Upper lobe of right lung (tissue), 1 donor: ENCODE measurements around the gene XPO6. TPM values are rescaled to one million over a fixed set of nuclear protein-coding genes. Genes with fewer than 3 reads are reported as not detected.

ENCODE experiments used
- ATAC-seq: fragments of 200-7000 bp; cut with Tn5 transposase; one replicate; pipeline ENCODE4 v1.9.1; 2020; ENCODE audit warnings: mild to moderate bottlenecking, moderate library complexity
- DNase-seq: peaks from one replicate; pipeline ENCODE4 v3.0.0-alpha.2; 2020
- H3K27ac ChIP-seq: fragments of 200-600 bp; one replicate; pipeline ENCODE4 v1.8.0; 2022
- H3K27me3 ChIP-seq: fragments of 200-600 bp; one replicate; pipeline ENCODE4 v1.8.0; 2022; ENCODE audit warnings: mild to moderate bottlenecking
- H3K36me3 ChIP-seq: fragments of 200-600 bp; one replicate; pipeline ENCODE4 v1.8.0; 2022
- H3K4me1 ChIP-seq: fragments of 200-600 bp; one replicate; pipeline ENCODE4 v1.8.0; 2022
- H3K4me3 ChIP-seq: fragments of 200-600 bp; one replicate; pipeline ENCODE4 v1.8.0; 2022; ENCODE audit warnings: mild to moderate bottlenecking
- H3K9me3 ChIP-seq: fragments of 200-600 bp; one replicate; pipeline ENCODE4 v1.8.0; 2022
- intact Hi-C: fragments of 100-400 bp; cut with DNase I; formaldehyde crosslinking; loops from one replicate; pipeline ENCODE4 v1.11.0; 2022
- total RNA-seq: library from RNA; stranded (reverse); fragmentation: NEBNext Ultra II Directional; extraction: Animal tissue kit (Norgen Biotek cat#: 25700); gene quantifications from one replicate; pipeline ENCODE4 v1.2.1, GENCODE V29; 2021
- TF ChIP-seq, protein P1 (sequence below): fragments of 200-600 bp; IDR thresholded peaks from one replicate; pipeline ENCODE4 v1.8.0; 2022; ENCODE audit warnings: antibody characterized with exemption
- donor health status: DM: no; HTN: yes; CAD: no; lungs with severe emphysema.

Gene XPO6
- total RNA-seq, 1 donor from 2014 or later, result 102 TPM

- ATAC-seq, result no peak
- TF ChIP-seq, protein P1, sequence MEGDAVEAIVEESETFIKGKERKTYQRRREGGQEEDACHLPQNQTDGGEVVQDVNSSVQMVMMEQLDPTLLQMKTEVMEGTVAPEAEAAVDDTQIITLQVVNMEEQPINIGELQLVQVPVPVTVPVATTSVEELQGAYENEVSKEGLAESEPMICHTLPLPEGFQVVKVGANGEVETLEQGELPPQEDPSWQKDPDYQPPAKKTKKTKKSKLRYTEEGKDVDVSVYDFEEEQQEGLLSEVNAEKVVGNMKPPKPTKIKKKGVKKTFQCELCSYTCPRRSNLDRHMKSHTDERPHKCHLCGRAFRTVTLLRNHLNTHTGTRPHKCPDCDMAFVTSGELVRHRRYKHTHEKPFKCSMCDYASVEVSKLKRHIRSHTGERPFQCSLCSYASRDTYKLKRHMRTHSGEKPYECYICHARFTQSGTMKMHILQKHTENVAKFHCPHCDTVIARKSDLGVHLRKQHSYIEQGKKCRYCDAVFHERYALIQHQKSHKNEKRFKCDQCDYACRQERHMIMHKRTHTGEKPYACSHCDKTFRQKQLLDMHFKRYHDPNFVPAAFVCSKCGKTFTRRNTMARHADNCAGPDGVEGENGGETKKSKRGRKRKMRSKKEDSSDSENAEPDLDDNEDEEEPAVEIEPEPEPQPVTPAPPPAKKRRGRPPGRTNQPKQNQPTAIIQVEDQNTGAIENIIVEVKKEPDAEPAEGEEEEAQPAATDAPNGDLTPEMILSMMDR, result no peak
- Histone ChIP-seq H3K27ac (no peak overlapping the region), H3K4me1 (no peaks in the 10 kb centered on the region), H3K36me3 (peaks cover 40% of the 10 kb centered on the region), H3K27me3 (no peaks in the 10 kb centered on the region), H3K4me3 (no peak overlapping the region), H3K9me3 (no peaks in the 10 kb centered on the region)
- no peak for DNase-seq
- intact Hi-C loops, result no loop called here
Observed at GRCh38 chr16:28136751-28137434, 74.9 kb downstream of the XPO6 start.

DNA sequence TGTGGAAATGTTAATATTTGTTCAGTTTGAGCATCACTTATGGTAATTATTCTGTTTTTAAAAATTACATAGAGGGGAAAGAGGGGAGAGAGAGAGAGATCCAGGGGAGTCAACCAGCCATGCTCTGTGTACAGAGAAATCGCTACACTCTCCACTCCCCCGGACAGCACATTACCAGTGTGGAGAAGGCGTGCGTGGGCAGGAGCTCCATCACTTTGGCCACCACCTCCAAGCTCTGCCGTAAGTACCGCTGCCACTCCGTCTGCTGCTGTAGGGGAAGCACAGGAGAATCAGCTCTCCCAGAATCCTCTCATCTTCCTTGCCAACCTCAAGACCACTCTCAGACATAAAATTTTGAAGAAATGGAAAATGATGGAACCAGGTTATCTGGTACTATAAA lies 78.1 kb downstream of the XPO6 start:
- ATAC-seq (no peak), DNase-seq (no peak)
- H3K4me1 ChIP-seq, result no peaks in the 10 kb centered on the region
- no peaks in the 10 kb centered on the region for H3K27me3 ChIP-seq
- peaks cover 57% of the 10 kb centered on the region for H3K36me3 ChIP-seq
- no peak overlapping the region for H3K27ac ChIP-seq
- TF ChIP-seq, protein P1, result no peak
- intact Hi-C loops, result no loop called here
- H3K9me3 ChIP-seq, result no peaks in the 10 kb centered on the region
- no peak overlapping the region for H3K4me3 ChIP-seq

- Histone ChIP-seq H3K27me3 (no peaks in the 10 kb centered on the region), H3K36me3 (peaks cover 71% of the 10 kb centered on the region), H3K9me3 (no peaks in the 10 kb centered on the region), H3K27ac (no peak overlapping the region), H3K4me3 (no peak overlapping the region), H3K4me1 (no peaks in the 10 kb centered on the region)
- intact Hi-C loops, result no loop called here
- DNase-seq (no peak), ATAC-seq (no peak)
- TF ChIP-seq, protein P1, result no peak
Observed at GRCh38 chr16:28131743-28132393, 79.9 kb downstream of the XPO6 start.

DNA sequence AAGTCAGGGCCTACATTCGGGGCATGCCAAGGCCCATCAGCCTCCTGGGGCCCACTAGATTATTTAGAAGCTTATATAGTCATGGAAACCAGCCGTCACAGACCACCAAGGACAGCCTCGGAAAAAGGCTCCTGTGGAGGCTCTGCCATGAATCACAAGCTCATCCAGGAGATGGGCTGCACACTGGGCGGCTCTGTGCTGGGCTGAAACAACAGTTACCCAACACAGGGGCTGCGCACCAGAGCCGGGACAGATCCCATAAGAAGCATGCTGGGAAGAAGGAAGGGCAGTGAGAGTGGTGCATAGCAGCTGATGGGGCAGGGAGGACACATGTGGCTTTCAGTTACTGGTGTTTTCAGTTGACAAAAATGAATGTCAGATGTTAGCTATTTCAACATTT lies 80.6 kb downstream of the XPO6 start:
- Histone ChIP-seq H3K27me3 (no peaks in the 10 kb centered on the region), H3K27ac (peak overlapping the region; percentile 30), H3K9me3 (no peaks in the 10 kb centered on the region), H3K4me3 (no peak overlapping the region), H3K36me3 (peaks cover 77% of the 10 kb centered on the region), H3K4me1 (no peaks in the 10 kb centered on the region)
- TF ChIP-seq, protein P1, result no peak
- intact Hi-C loops, result no loop called here
- DNase-seq, result no peak
- no peak for ATAC-seq

- Histone ChIP-seq H3K27ac (peak overlapping the region; percentile 30), H3K36me3 (peaks cover 81% of the 10 kb centered on the region), H3K4me3 (no peak overlapping the region), H3K9me3 (no peaks in the 10 kb centered on the region), H3K4me1 (no peaks in the 10 kb centered on the region), H3K27me3 (no peaks in the 10 kb centered on the region)
- no peak for ATAC-seq
- TF ChIP-seq, protein P1, result no peak
- DNase-seq, result no peak
- intact Hi-C loops, result no loop called here
Observed at GRCh38 chr16:28130099-28131088, 81.4 kb downstream of the XPO6 start.
